Natural killer cell (primary cell): ENCODE measurements around the gene PRKD2. TPM values are rescaled to one million over a fixed set of nuclear protein-coding genes. Genes with fewer than 3 reads are reported as not detected.

Experiments used
- ATAC-seq, 3 donors: fragments of 150-1000 bp in 2 of 3; fragments of 200-7000 bp in 1 of 3; cut with Tn5 transposase; 1 replicate in 1 of 3; 2 replicates in 2 of 3; pipeline ENCODE4 v1.10.0; 2021; ENCODE audit warnings: mild to moderate bottlenecking in 2 of 3, moderate library complexity in 2 of 3
- DNase-seq, 2 donors: peaks; one replicate each; pipeline versions ENCODE4 v3.0.0 to v3.0.0-alpha.2; 2013 to 2021; ENCODE audit warnings: mixed read lengths in 1 of 2
- H3K27ac ChIP-seq: one replicate; pipeline ENCODE4 v1.5.1; 2013; ENCODE audit warnings: mild to moderate bottlenecking, low read length
- H3K27me3 ChIP-seq: one replicate; pipeline ENCODE4 v1.6.1; 2013; ENCODE audit warnings: low read length; ENCODE audit not compliant: control insufficient read depth, insufficient read depth
- H3K36me3 ChIP-seq: one replicate; pipeline ENCODE4 v1.6.1; 2013; ENCODE audit warnings: low read length; ENCODE audit not compliant: control insufficient read depth, insufficient read depth
- H3K4me1 ChIP-seq: one replicate; pipeline ENCODE4 v1.6.1; 2013; ENCODE audit warnings: low read length; ENCODE audit not compliant: control insufficient read depth, insufficient read depth
- H3K4me3 ChIP-seq: one replicate; pipeline ENCODE4 v1.5.1; 2013; ENCODE audit warnings: low read length
- H3K9me3 ChIP-seq: one replicate; pipeline ENCODE4 v1.6.1; 2013; ENCODE audit warnings: low read length; ENCODE audit not compliant: control insufficient read depth, insufficient read depth
- H3K27ac Mint-ChIP-seq, 2 donors: one replicate each; pipeline ENCODE4 v1.8.0; 2022; ENCODE audit warnings: mild to moderate bottlenecking in 2 of 2, mixed read lengths in 2 of 2, moderate library complexity in 1 of 2
- H3K27me3 Mint-ChIP-seq, 2 donors: one replicate each; pipeline ENCODE4 v1.8.0; 2022; ENCODE audit warnings: low read depth in 2 of 2, mixed read lengths in 2 of 2
- H3K36me3 Mint-ChIP-seq: one replicate; pipeline ENCODE4 v1.8.0; 2022; ENCODE audit warnings: mixed read lengths
- H3K4me1 Mint-ChIP-seq, 2 donors: one replicate each; pipeline ENCODE4 v1.8.0; 2022; ENCODE audit warnings: mixed read lengths in 2 of 2
- H3K4me3 Mint-ChIP-seq: one replicate; pipeline ENCODE4 v1.8.0; 2022; ENCODE audit warnings: mild to moderate bottlenecking, moderate library complexity, mixed read lengths
- H3K9me3 Mint-ChIP-seq, 2 donors: one replicate each; pipeline ENCODE4 v1.8.0; 2022; ENCODE audit warnings: mixed read lengths in 2 of 2
- WGBS: methylation state at CpG from one replicate; pipeline ENCODE4 v1.1.7; 2013; ENCODE audit warnings: missing lambda C conversion rate; ENCODE audit not compliant: insufficient coverage; 5-methylcytosine and 5-hydroxymethylcytosine counted together
- intact Hi-C: fragments of 100-400 bp; cut with micrococcal nuclease; formaldehyde crosslinking; loops from one replicate; pipeline ENCODE4 v1.14.2; 2022
- total RNA-seq, 4 donors: library from RNA; stranded (reverse); fragments of 120-200 nt in 1 of 4; gene quantifications; one replicate each; pipeline versions ENCODE4 v1.2.3 to v1.2.4, GENCODE V29; 2013 to 2022
- TF ChIP-seq, protein P1 (sequence below): fragments of 200-600 bp; IDR thresholded peaks from one replicate; pipeline ENCODE4 v1.8.0; 2022; ENCODE audit warnings: antibody characterized with exemption

Gene PRKD2
- total RNA-seq, 3 donors from 2014 or later (not counting 1 experiment from before 2014, with no cell fraction given): 179 to 216 (median 203) TPM

DNA sequence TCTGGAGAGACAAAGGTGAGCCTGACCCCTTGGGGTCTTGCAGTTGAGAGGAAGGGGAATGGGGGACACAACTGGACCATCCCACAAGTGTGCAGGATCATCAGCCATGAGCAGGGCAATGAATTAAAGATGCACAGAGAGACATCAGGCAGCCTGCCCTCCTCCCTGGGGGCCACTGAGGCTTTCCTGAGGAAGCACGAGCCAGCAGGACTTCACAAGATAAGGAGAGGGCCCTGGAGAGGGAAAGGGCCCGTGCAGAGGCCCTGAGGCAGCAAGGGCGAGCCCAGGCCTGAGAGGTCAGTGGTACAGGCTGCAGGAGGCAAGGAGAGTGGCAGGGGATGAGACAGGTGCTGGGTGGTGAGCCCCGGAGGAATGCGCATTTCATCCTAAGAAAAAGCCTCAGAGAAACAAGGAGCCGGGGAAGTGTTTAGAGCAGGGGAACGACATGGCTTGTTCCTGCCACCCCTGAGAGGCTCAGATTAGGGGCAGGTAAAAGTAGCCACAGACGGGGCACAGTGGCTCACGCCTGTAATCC lies 9.0 kb upstream of the PRKD2 start:
- Histone ChIP-seq H3K36me3 (peaks cover 75% of the 10 kb centered on the region), H3K27me3 (no peaks in the 10 kb centered on the region), H3K4me3 (no peak overlapping the region), H3K9me3 (no peaks in the 10 kb centered on the region), H3K27ac (no peak overlapping the region), H3K4me1 (peaks cover 47% of the 10 kb centered on the region)
- Mint-ChIP-seq H3K4me1 (peaks cover 24 to 52% of the 10 kb centered on the region in 2 donors), H3K27me3 (no peaks in the 10 kb centered on the region), H3K27ac (no peak overlapping the region), H3K4me3 (no peak overlapping the region), H3K9me3 (no peaks in the 10 kb centered on the region), H3K36me3 (no peaks in the 10 kb centered on the region)
- intact Hi-C loops: no loop called here
- 92% methylated on average over 9 of the region's 9 CpGs for WGBS
- ATAC-seq (no peak), DNase-seq (no peak)
- TF ChIP-seq, protein P1, sequence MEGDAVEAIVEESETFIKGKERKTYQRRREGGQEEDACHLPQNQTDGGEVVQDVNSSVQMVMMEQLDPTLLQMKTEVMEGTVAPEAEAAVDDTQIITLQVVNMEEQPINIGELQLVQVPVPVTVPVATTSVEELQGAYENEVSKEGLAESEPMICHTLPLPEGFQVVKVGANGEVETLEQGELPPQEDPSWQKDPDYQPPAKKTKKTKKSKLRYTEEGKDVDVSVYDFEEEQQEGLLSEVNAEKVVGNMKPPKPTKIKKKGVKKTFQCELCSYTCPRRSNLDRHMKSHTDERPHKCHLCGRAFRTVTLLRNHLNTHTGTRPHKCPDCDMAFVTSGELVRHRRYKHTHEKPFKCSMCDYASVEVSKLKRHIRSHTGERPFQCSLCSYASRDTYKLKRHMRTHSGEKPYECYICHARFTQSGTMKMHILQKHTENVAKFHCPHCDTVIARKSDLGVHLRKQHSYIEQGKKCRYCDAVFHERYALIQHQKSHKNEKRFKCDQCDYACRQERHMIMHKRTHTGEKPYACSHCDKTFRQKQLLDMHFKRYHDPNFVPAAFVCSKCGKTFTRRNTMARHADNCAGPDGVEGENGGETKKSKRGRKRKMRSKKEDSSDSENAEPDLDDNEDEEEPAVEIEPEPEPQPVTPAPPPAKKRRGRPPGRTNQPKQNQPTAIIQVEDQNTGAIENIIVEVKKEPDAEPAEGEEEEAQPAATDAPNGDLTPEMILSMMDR: no peak

DNA sequence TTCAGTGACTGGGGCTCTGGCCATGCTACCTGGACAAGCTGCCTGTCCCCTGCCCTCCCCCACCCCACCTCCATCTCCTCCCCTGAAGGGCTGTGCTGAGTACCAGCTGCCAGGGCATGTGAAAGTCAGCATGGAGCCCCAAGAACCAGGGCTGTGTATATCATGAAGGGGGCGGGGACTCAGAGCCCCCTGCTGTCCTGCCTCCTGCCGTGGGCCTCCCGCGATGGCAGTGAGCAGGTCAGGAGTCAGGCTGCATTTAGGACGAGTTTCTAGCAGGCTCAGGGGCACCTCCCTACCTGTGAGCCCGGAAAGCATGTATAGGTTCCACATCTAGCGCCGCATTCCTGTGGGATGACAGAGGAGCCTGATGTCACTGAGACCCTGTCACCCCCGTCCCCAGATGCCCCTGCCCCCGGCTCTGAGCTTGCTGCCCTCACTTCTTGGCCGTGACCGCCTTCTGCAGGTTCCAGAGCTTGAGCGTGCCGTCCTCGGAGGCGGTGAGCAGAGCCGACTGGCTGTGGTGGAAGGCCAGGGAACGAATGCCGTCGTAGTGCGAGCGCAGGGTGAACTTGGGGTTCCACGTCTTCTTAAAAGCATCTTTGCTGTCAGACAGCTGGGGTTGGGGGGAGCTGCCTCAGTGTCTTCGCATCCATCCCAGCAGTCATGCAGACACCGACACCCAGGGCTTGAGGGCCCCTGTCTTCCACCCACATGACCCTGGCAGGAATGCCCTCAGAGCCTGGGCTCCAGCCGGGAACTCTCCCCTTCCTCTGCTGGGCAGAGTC lies 8.3 kb upstream of the PRKD2 start:
- H3K27ac Mint-ChIP-seq: no peak overlapping the region
- intact Hi-C loops: no loop called here
- Histone ChIP-seq H3K27me3 (no peaks in the 10 kb centered on the region), H3K4me3 (no peak overlapping the region), H3K27ac (no peak overlapping the region), H3K9me3 (no peaks in the 10 kb centered on the region), H3K4me1 (peaks cover 49% of the 10 kb centered on the region), H3K36me3 (peaks cover 75% of the 10 kb centered on the region)
- peaks cover 27 to 53% of the 10 kb centered on the region in 2 donors for H3K4me1 Mint-ChIP-seq
- H3K4me3 Mint-ChIP-seq: no peak overlapping the region
- no peaks in the 10 kb centered on the region for H3K36me3 Mint-ChIP-seq
- 97% methylated on average over 26 of the region's 26 CpGs for WGBS
- DNase-seq: no peak
- H3K27me3 Mint-ChIP-seq: no peaks in the 10 kb centered on the region
- no peaks in the 10 kb centered on the region for H3K9me3 Mint-ChIP-seq
- TF ChIP-seq, protein P1: no peak
- ATAC-seq: no peak

DNA sequence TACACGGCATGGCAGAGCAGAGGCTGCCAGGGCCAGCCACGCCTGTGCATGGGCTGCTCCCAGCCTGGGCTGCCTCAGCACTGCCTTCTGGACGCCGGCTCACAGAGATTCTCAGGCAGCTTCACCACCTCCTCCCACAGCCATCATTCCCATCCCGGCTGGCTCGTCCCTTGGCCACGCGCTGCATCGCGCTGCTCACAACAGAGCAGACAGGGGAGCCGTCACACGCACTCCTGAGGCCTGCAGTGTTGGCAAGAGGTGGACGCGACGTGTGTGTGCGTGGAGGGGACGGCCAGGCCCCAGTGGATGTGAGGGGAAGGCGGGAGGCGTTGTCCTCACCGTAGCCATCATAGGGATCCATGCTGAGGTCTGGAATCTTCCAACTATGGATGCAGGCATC lies 7.6 kb upstream of the PRKD2 start:
- no peak overlapping the region for H3K4me3 ChIP-seq
- ATAC-seq: no peak
- Mint-ChIP-seq H3K36me3 (no peaks in the 10 kb centered on the region), H3K9me3 (no peaks in the 10 kb centered on the region), H3K4me1 (peaks cover 30 to 56% of the 10 kb centered on the region in 2 donors), H3K27ac (peak overlapping the region in 1 of 2 donors; percentile 23), H3K27me3 (no peaks in the 10 kb centered on the region), H3K4me3 (no peak overlapping the region)
- peaks cover 57% of the 10 kb centered on the region for H3K4me1 ChIP-seq
- no peak overlapping the region for H3K27ac ChIP-seq
- intact Hi-C loops: no loop called here
- no peak for DNase-seq
- H3K27me3 ChIP-seq: no peaks in the 10 kb centered on the region
- TF ChIP-seq, protein P1: no peak
- 98% methylated on average over 20 of the region's 20 CpGs for whole genome bisulfite sequencing
- H3K9me3 ChIP-seq: no peaks in the 10 kb centered on the region
- H3K36me3 ChIP-seq: peaks cover 71% of the 10 kb centered on the region
